Activated T-cell treated with anti-CD3 and anti-CD28 coated beads, Interleukin-2, amount 50 U/mL, for 4 hours (primary cell): ENCODE data around the gene PIAS3. TPM values are rescaled to one million over a fixed set of nuclear protein-coding genes. Genes with fewer than 3 reads are reported as not detected.
A peak's percentile ranks its signal among the peaks of the same experiment; 100 is the strongest.

Source experiments
- ATAC-seq, 2 donors: fragments of 200-7000 bp; cut with Tn5 transposase; one replicate each; pipeline ENCODE4 v1.10.0; 2021
- DNase-seq: peaks from one replicate; pipeline ENCODE4 v3.0.0-alpha.2; 2020
- H3K27me3 Mint-ChIP-seq: one replicate; pipeline ENCODE4 v1.8.0; 2021; ENCODE audit warnings: low read depth, mixed read lengths
- H3K36me3 Mint-ChIP-seq: one replicate; pipeline ENCODE4 v1.8.0; 2022; ENCODE audit warnings: mixed read lengths; ENCODE audit not compliant: insufficient read depth
- H3K4me1 Mint-ChIP-seq: one replicate; pipeline ENCODE4 v1.8.0; 2021; ENCODE audit warnings: low read depth, mixed read lengths
- H3K4me3 Mint-ChIP-seq: one replicate; pipeline ENCODE4 v1.8.0; 2021; ENCODE audit warnings: mild to moderate bottlenecking, moderate library complexity, mixed read lengths
- H3K9me3 Mint-ChIP-seq: one replicate; pipeline ENCODE4 v1.8.0; 2021; ENCODE audit warnings: mixed read lengths
- total RNA-seq, 3 donors: library from RNA; stranded (reverse); gene quantifications; one replicate each; pipeline ENCODE4 v1.2.1, GENCODE V29; 2021

PIAS3 gene
- 10 to 100 TPM; 10.6 to 14.2 (median 12.0) TPM for total RNA-seq

DNA sequence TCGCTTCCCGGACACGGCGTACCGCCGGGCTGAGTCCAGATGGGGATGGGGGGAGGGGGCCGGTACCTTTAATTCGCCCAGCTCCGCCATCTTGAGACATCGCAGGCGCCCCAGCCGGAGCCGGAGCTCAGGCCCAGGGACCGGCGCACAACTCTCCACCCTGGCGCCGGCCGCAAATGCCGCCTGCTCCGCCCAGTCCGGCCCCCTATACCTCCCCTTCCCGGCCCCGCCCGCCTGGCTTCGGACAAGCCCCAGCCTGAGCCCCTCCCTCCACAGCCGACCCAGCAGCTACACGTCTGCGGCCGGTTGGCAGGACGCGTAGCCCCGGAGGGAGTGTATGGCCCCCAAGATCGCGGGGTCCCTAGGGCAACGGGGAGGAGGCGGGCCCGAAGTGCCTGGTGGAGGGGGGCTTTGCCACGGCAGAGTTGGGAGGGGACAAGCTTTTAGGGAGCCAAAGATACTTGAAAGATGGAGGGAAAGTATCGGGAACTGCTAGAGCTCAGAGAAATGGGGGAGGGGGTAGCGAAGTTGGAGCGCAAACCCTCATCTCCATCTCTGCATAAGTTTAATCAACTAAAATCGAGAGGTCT is at the start of gene PIAS3:
PIAS3 (minus strand) TSS at position 181 of the 590 bp plus-strand sequence; CDS start at position 90, 91 bp downstream.
- DNase-seq (peak; percentile 70), ATAC-seq (peak; percentile 93 to 94)
- Mint-ChIP-seq H3K27me3 (no peaks in the 10 kb centered on the region), H3K4me1 (peaks cover 9% of the 10 kb centered on the region), H3K4me3 (peak within 1 kb of the TSS; percentile 95), H3K9me3 (no peaks in the 10 kb centered on the region), H3K36me3 (peaks cover 7% of the 10 kb centered on the region)

DNA sequence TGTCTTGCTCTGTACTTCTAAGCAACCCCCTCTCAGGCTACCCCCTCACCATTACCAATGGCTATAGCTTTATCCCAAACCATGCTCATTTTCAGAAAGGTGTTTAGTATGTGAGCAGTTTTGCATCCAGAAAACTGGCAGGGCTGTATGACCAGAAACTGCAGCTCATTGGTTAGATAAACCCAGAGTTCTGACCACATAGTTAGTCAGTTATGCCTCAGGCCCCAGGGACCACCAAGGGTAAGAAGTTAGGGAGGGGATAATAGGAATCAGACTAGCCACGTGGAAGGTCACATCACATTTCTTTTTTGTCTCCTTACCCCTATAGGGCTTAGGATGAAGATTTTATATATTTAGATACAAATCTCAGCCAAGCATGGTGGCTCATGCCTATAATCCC is 49.8 kb upstream of the PIAS3 start:
- H3K4me1 Mint-ChIP-seq, result peaks cover 5% of the 10 kb centered on the region
- no peaks in the 10 kb centered on the region for H3K27me3 Mint-ChIP-seq
- ATAC-seq (no peak), DNase-seq (no peak)
- peaks cover 21% of the 10 kb centered on the region for H3K36me3 Mint-ChIP-seq
- no peaks in the 10 kb centered on the region for H3K9me3 Mint-ChIP-seq
- no peak overlapping the region for H3K4me3 Mint-ChIP-seq

DNA sequence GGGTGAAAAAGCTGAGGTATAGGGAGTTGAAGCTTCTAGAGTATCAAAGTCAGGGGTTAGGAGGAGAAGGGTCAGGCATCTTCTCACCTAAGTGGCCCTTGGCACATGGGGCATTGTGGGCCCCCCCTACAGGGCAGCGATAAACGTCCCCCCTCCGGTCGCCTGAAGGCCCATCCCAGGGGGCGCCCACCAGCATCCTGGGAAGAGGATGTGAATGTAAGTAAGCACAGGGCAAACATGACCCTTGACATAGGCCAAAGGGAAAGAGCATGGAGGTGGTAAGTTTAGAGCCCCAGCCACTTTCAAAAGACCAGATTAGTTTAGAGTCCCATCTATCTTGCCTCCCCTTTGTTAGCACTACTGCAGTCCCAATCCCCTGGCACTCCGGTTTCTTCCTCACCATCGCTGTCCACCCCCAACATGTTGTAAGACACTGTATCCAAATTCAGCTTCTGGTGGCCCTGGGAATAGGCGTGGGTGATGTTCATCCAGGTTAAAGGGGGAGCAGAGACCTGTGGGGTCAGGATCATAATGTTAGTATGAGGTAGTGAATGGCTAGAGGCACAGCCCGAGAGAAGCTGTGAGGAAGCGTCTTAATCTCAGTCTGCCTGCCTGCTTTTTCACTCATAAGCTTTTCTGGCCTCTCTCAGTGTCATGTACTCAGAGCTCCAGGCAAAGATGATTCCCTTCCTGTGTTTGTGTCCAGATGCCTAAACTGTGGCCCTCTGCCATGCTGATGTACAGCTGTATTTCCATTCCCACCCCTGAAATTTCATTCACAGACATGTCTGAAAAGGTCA is 48.3 kb upstream of the PIAS3 start:
- H3K4me3 Mint-ChIP-seq, result no peak overlapping the region
- peaks cover 15% of the 10 kb centered on the region for H3K36me3 Mint-ChIP-seq
- peaks cover 5% of the 10 kb centered on the region for H3K4me1 Mint-ChIP-seq
- no peaks in the 10 kb centered on the region for H3K9me3 Mint-ChIP-seq
- no peak for DNase-seq
- ATAC-seq, result no peak
- no peaks in the 10 kb centered on the region for H3K27me3 Mint-ChIP-seq

DNA sequence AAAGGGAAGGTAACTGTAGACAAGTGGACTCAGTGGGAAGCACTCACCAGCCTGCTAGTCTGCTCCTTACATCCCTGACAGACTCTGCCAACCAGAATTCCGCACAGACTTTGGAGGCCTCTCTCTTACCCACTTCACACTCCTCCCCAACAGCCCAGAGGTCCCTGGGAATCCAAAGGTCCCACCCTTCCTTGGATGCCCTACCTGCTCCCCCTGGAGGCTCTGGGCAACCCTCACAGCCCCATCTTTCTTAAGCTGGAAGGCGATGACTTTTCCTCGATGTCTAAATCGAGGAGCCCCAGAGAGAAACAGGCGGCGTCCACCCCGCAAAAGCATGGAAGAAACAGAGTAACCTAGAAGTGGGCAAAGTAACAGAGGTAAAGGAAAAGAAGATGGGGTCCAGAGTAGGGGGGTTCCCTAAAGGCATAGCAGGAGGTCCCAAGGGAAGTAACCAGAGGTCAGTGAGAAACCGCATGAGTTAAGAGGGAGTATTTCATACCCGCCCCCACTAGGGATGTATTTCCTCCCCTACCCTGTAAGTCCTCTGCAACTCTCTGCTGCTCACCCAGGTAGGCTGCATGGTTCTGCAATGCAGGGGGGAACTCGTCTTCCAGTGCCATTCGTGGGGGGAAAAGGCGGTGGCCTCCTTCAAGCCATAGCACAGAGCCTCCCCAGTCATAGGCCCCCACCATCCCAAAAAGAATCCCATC is 42.6 kb upstream of the PIAS3 start:
- DNase-seq (no peak), ATAC-seq (no peak)
- H3K4me1 Mint-ChIP-seq, result no peaks in the 10 kb centered on the region
- no peaks in the 10 kb centered on the region for H3K27me3 Mint-ChIP-seq
- H3K36me3 Mint-ChIP-seq, result peaks cover 6% of the 10 kb centered on the region
- H3K9me3 Mint-ChIP-seq, result no peaks in the 10 kb centered on the region
- no peak overlapping the region for H3K4me3 Mint-ChIP-seq

DNA sequence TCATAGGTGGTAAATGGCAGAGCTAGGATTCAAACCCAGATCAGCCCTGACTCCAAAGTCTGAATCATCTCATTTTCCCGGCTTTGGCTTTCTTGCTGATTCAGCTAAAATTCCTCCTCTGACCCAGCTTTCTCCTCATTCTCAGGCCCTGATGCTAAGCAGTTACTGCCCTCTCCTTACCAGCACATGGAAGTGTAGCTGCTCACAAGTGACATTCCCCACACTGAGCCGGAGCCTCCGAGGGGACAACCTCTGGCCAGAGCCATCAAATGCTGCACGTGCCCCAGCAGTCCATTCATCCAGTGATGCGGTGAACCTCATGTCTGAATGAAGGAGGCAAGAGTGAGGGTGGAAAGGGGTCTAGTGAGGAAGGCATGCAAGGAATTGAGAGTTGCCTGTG is 39.9 kb upstream of the PIAS3 start:
- no peaks in the 10 kb centered on the region for H3K27me3 Mint-ChIP-seq
- ATAC-seq (no peak), DNase-seq (no peak)
- peaks cover 5% of the 10 kb centered on the region for H3K36me3 Mint-ChIP-seq
- no peaks in the 10 kb centered on the region for H3K9me3 Mint-ChIP-seq
- no peak overlapping the region for H3K4me3 Mint-ChIP-seq
- H3K4me1 Mint-ChIP-seq, result no peaks in the 10 kb centered on the region

DNA sequence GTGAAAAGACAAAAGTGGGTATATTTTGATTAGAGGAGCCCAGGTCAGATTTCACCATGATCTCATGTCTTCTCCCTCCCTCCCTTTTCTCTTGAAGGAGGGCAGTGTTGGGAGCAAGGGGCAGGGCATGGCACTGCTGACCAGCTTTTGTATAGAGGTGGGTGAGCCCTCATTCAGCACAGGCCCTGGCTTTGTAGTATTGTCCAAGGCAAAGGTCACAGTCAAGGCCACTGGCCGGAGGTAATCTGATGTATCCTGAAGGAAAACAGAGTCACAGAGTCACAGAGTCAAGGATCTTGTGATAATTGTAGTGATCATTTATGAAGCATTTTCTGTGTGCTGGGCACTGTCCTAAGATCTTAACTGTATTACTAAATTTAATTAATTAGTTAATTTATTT is 39.1 kb upstream of the PIAS3 start:
- DNase-seq (no peak), ATAC-seq (no peak)
- Mint-ChIP-seq H3K27me3 (no peaks in the 10 kb centered on the region), H3K36me3 (peaks cover 6% of the 10 kb centered on the region), H3K9me3 (no peaks in the 10 kb centered on the region), H3K4me3 (no peak overlapping the region), H3K4me1 (no peaks in the 10 kb centered on the region)

DNA sequence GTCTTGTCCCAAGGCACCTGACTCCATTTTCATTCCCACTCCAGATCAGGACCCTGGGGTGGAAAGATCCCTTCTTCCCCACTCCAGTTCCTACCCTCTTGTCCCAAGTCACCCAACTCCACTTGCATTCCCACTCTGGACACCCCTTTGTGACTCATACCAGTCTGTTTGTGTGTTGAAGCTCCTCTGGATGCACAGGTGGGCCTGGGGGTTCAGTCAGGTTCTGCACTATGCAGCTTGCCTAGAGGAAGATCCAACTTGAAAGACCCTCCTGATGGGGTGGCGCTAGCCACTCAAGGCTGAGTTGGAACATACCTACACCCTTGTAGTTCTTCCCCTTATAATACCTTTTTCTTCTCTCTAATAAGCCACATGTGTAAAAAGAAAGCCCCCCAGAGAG is 36.6 kb upstream of the PIAS3 start:
- no peak overlapping the region for H3K4me3 Mint-ChIP-seq
- H3K36me3 Mint-ChIP-seq, result peaks cover 4% of the 10 kb centered on the region
- H3K9me3 Mint-ChIP-seq, result no peaks in the 10 kb centered on the region
- no peak for ATAC-seq
- DNase-seq, result no peak
- no peaks in the 10 kb centered on the region for H3K4me1 Mint-ChIP-seq
- no peaks in the 10 kb centered on the region for H3K27me3 Mint-ChIP-seq

DNA sequence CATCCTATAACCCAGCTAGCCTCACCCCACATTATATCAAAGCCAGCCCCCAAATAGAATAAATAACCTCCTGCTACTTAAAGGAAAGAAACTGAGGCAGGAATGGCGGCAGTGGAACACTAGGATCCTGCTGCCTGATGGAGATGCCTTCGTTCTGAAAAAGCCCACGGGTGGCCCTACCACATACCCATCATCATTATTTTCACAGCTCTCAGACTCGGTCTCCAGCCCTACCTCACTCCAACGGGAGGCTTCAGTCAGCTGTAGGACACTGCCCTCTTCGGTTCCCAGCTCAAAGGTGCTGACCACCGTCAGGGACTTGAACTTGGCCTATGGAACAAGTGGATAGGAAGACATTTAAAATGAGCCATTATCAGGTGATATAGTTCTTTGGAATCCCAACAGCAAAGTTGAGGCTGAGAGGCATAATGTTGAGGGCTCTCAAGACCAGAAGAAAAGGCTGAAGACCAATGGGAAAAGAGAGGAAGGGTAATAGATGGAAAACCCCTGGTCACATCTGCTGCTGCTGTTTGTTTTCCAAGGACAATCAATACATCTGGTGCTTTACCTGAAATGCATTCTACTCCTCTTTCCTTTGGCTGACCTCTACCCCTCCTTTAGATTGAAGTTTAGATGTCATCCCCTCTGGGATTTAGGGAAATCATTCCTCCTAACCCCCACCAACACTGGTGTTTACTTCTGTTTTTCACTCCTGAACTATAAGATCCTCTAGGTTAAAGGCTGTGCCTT is 34.6 kb upstream of the PIAS3 start:
- Mint-ChIP-seq H3K9me3 (no peaks in the 10 kb centered on the region), H3K4me1 (no peaks in the 10 kb centered on the region)
- DNase-seq, result no peak

DNA sequence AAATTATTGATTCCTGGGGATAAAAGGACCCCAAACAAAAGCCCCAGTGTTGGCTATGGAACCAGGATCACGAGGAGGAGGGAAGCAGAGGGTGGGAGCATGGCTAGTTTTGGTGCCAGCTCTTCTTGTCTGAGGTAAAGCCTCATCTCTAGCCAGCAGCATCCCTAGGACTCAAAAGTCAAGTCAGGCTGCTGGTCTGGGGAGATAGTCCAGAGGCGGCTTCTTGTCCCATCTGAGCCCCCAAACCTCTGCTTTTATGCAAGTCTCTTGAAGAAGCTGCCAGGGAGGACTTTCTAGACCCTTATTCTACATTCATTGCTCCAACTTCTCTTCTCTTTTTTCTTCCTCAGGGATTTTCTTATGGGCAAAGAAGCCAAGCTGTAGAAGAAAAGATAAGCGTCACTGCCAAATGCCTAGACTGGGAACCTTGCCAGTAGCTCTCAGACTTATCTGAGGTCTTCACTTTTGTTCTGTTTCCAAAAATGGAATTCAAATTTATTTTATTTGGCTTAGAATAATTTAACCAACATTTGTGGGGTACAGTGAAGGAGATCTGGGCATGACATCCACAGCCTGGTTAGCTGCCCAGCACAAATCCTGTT is 33.7 kb upstream of the PIAS3 start:
- no peaks in the 10 kb centered on the region for H3K9me3 Mint-ChIP-seq
- H3K36me3 Mint-ChIP-seq, result peaks cover 2% of the 10 kb centered on the region
- H3K4me3 Mint-ChIP-seq, result no peak overlapping the region
- no peaks in the 10 kb centered on the region for H3K4me1 Mint-ChIP-seq
- DNase-seq, result no peak
- no peak for ATAC-seq
- H3K27me3 Mint-ChIP-seq, result no peaks in the 10 kb centered on the region

More for the DNA sequence above, 34.6 kb upstream of the PIAS3 start:
- Mint-ChIP-seq H3K4me3 (no peak overlapping the region), H3K36me3 (peaks cover 4% of the 10 kb centered on the region), H3K27me3 (no peaks in the 10 kb centered on the region)
- ATAC-seq, result no peak

DNA sequence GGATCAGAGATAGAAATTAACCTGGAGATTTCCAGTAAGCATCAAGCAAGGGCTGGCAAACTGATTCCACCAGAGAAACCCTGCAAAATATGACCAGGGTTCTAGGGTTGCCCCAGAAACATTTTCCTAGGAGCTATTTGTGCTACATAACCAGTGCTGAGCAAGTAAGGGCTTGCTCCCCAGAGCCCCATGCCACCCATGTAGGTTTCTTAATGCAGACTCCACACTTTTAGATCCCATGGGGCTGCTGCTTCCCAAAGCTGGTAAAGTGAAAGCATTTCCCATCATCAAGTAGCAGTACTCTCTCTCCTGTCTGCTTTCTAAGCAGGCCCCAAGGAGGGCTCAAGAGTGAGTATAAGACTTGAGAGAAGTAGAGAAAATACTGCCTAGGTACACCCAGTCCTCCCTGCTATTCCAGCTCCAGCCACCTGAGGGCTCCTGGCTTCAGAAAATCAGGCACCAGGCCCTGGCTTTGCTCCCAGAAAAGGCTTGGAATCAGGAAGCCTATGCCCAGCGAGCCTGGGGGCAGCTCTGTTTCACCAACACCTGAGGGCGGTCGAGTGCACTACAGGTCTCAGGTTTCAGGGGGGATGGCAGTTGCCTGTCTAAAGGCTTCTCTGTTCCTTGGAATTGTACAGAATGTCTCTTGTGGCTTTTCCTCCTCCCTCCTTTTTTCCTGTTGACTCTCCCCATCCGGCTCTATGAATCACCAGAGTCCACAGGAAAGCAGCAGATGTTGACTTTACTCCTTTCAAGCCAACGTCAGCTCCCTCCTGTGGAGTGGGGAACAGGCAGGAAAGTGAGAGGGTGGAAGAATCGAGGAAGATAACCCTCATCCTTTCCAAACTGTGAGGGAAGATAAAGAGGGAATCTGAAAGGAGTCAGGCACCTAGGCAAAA is 33.0 kb upstream of the PIAS3 start:
- H3K9me3 Mint-ChIP-seq, result no peaks in the 10 kb centered on the region
- H3K36me3 Mint-ChIP-seq, result peaks cover 2% of the 10 kb centered on the region

DNA sequence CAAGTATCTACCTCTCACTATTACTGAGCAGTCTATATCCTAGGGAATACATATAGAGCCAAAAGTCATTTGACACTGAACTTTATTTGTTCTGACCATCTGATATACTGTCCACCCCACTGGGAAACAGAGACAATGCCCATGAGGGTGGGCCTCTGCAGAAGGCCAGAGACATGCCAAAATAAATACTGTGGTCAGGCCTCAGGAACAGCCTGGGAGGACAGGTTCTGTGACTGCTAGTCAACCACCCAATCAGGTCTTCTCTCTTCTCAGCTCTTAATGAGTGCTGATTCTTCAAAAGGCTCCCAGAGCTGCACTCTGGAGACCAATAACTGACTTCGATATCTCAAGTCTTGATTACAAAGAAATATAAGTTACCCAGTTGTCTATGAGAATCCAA is 32.3 kb upstream of the PIAS3 start:
- no peak for DNase-seq
- ATAC-seq, result no peak
- H3K27me3 Mint-ChIP-seq, result peaks cover 2% of the 10 kb centered on the region
- peaks cover 5% of the 10 kb centered on the region for H3K4me1 Mint-ChIP-seq
- no peaks in the 10 kb centered on the region for H3K9me3 Mint-ChIP-seq
- H3K36me3 Mint-ChIP-seq, result peaks cover 2% of the 10 kb centered on the region
- H3K4me3 Mint-ChIP-seq, result no peak overlapping the region

More for the DNA sequence above, 33.0 kb upstream of the PIAS3 start:
- Mint-ChIP-seq H3K4me1 (peaks cover under 1% of the 10 kb centered on the region), H3K27me3 (peaks cover 1% of the 10 kb centered on the region), H3K4me3 (no peak overlapping the region)
- ATAC-seq (peak; percentile 62 to 66), DNase-seq (peak; percentile 46)

DNA sequence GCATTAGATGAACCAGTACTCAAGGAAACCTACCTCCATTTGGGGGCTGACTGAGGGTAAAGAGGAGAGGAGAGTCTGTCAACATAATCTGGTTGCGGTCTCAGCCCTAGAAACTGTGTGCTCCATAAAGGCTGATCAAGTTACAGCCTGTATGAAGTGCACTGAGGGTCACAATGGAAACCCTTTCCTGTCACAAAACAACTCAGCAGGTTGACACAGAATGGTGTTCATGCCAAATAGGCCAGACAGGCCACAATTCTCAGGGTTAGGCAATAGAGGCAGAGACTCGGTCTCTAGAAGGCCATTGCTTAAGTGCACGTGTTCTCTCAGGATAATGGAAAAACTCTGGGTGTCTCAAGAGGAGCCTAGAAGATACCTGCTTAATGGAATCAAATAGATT is 30.8 kb upstream of the PIAS3 start:
- Mint-ChIP-seq H3K36me3 (peaks cover 2% of the 10 kb centered on the region), H3K4me1 (peaks cover 16% of the 10 kb centered on the region), H3K27me3 (peaks cover 10% of the 10 kb centered on the region), H3K4me3 (no peak overlapping the region), H3K9me3 (no peaks in the 10 kb centered on the region)
- ATAC-seq (no peak), DNase-seq (no peak)

DNA sequence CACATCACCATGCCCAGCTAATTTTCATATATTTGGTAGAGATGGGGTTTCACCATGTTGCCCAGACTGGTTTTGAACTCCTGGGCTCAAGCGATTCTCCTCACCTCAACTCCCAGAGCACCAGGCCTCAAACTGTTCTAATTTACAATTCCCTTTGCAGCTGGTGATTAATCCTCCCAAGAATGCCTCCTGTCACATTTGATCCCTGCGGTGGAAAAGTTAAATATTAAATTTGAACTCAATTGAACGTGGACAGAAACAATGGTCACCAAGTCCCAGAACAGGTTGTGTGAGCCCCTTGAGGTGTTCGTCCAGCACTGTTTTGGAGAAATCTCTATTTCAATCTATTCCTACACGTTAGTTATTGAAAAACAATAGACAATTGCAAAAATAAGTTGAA is 28.8 kb upstream of the PIAS3 start:
- DNase-seq, result no peak
- Mint-ChIP-seq H3K4me3 (no peak overlapping the region), H3K4me1 (peaks cover 18% of the 10 kb centered on the region), H3K36me3 (no peaks in the 10 kb centered on the region), H3K9me3 (no peaks in the 10 kb centered on the region), H3K27me3 (peaks cover 22% of the 10 kb centered on the region)
- no peak for ATAC-seq
